ENCODE measurements around the gene STYXL2.

DNA sequence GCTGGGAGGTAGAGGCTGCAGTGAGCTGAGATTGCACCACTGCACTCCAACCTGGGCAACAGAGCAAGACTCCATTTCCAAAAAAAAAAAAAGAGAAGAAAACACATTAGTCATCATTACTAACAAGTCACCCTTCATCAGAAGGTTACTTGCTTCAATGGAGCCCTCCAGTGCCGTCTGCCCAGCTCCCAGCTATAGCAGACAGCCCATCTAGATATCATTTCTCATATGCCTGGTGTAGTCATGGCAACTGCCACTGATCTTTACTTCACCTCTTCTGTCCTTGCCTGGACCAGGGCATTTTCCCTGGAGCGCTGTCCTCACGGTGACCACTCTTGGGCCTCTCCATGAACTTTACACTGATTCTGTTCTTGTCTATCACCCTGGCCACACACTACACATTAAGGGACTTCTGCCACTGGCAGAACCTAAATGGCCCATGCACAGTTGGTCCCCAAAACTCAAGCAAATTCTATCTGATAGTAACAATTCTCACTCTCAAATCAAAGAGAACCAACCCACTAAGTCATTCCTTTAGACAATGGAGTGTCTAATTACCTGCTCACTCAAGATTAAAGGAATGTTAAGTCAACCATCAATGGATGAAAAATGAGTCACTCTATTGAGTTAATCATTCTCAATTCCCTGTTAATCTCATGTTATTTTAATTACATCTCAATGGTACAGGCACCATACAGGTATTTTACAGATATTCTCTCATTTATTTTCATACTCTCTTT, 16.6 kb upstream of the STYXL2 start:
- TF ChIP-seq POLR2A (IDR thresholded peaks at IDR 0.05; ENCODE audit: low read length) (no peak), GATA1 (IDR thresholded peaks at IDR 0.05; ENCODE audit: low read depth, low read length) (no peak)

All from erythroblast (primary cell).